ENCODE data around the gene RELCH. TPM values are rescaled to one million over a fixed set of nuclear protein-coding genes. Genes with fewer than 3 reads are reported as not detected.

RELCH gene
- polyA plus RNA-seq, 1 donor = 26.9 TPM

GRCh38 chr18:62312851-62313250, 125.8 kb downstream of the RELCH start:
- 100% methylated on average over 1 of the region's 1 CpG for WGBS (ENCODE audit: insufficient coverage, low lambda C conversion rate)
- no peak overlapping the region for H3K27ac ChIP-seq (ENCODE audit: low read length)
- peaks cover 8% of the 10 kb centered on the region for H3K36me3 ChIP-seq (ENCODE audit: control insufficient read depth, insufficient read depth, low read length)
- no peaks in the 10 kb centered on the region for H3K27me3 ChIP-seq (ENCODE audit: control insufficient read depth, insufficient read depth, low read length)
- DNase-seq = no peak
- H3K4me3 ChIP-seq (ENCODE audit: low read length) = no peak overlapping the region
- H3K4me1 ChIP-seq (ENCODE audit: control insufficient read depth, insufficient read depth, low read length) = no peaks in the 10 kb centered on the region
- no peaks in the 10 kb centered on the region for H3K9me3 ChIP-seq (ENCODE audit: control insufficient read depth, low read depth, low read length)

- DNase-seq = no peak
- H3K4me1 ChIP-seq (ENCODE audit: control insufficient read depth, insufficient read depth, low read length) = peaks cover 5% of the 10 kb centered on the region
- H3K27ac ChIP-seq (ENCODE audit: low read length) = no peak overlapping the region
- no peaks in the 10 kb centered on the region for H3K36me3 ChIP-seq (ENCODE audit: control insufficient read depth, insufficient read depth, low read length)
- H3K9me3 ChIP-seq (ENCODE audit: control insufficient read depth, low read depth, low read length) = no peaks in the 10 kb centered on the region
- H3K4me3 ChIP-seq (ENCODE audit: low read length) = no peak overlapping the region
- H3K27me3 ChIP-seq (ENCODE audit: control insufficient read depth, insufficient read depth, low read length) = peaks cover 3% of the 10 kb centered on the region
- 54% methylated on average over 2 of the region's 4 CpGs for WGBS (ENCODE audit: insufficient coverage, low lambda C conversion rate)
Measured at GRCh38 chr18:62318228-62319180, 131.4 kb downstream of the RELCH start.

GRCh38 chr18:62321201-62321600, 134.1 kb downstream of the RELCH start:
- peaks cover 13% of the 10 kb centered on the region for H3K4me1 ChIP-seq (ENCODE audit: control insufficient read depth, insufficient read depth, low read length)
- no peak for DNase-seq
- 74% methylated on average over 3 of the region's 3 CpGs for WGBS (ENCODE audit: insufficient coverage, low lambda C conversion rate)
- H3K27ac ChIP-seq (ENCODE audit: low read length) = no peak overlapping the region
- peaks cover 19% of the 10 kb centered on the region for H3K27me3 ChIP-seq (ENCODE audit: control insufficient read depth, insufficient read depth, low read length)
- peaks cover 3% of the 10 kb centered on the region for H3K9me3 ChIP-seq (ENCODE audit: control insufficient read depth, low read depth, low read length)
- no peak overlapping the region for H3K4me3 ChIP-seq (ENCODE audit: low read length)
- no peaks in the 10 kb centered on the region for H3K36me3 ChIP-seq (ENCODE audit: control insufficient read depth, insufficient read depth, low read length)

- Histone ChIP-seq H3K36me3 (ENCODE audit: control insufficient read depth, insufficient read depth, low read length) (no peaks in the 10 kb centered on the region), H3K9me3 (ENCODE audit: control insufficient read depth, low read depth, low read length) (peaks cover 3% of the 10 kb centered on the region), H3K4me3 (ENCODE audit: low read length) (no peak overlapping the region), H3K27ac (ENCODE audit: low read length) (peak overlapping the region; percentile 65), H3K27me3 (ENCODE audit: control insufficient read depth, insufficient read depth, low read length) (peaks cover 32% of the 10 kb centered on the region), H3K4me1 (ENCODE audit: control insufficient read depth, insufficient read depth, low read length) (peaks cover 26% of the 10 kb centered on the region)
- WGBS (ENCODE audit: insufficient coverage, low lambda C conversion rate) = no CpG with 5 or more reads among the region's 6 CpGs
- peak in 1 of 2 donors; percentile 35 for DNase-seq
Measured at GRCh38 chr18:62323483-62324180, 136.6 kb downstream of the RELCH start.

GRCh38 chr18:62324181-62324828, 137.2 kb downstream of the RELCH start:
- Histone ChIP-seq H3K27ac (ENCODE audit: low read length) (peak overlapping the region; percentile 65), H3K9me3 (ENCODE audit: control insufficient read depth, low read depth, low read length) (peaks cover 3% of the 10 kb centered on the region), H3K27me3 (ENCODE audit: control insufficient read depth, insufficient read depth, low read length) (peaks cover 32% of the 10 kb centered on the region), H3K36me3 (ENCODE audit: control insufficient read depth, insufficient read depth, low read length) (no peaks in the 10 kb centered on the region), H3K4me3 (ENCODE audit: low read length) (peak overlapping the region; percentile 33), H3K4me1 (ENCODE audit: control insufficient read depth, insufficient read depth, low read length) (peaks cover 31% of the 10 kb centered on the region)
- 0% methylated on average over 1 of the region's 12 CpGs for WGBS (ENCODE audit: insufficient coverage, low lambda C conversion rate)
- DNase-seq = peak in 1 of 2 donors; percentile 42

- Histone ChIP-seq H3K9me3 (ENCODE audit: control insufficient read depth, low read depth, low read length) (peaks cover 3% of the 10 kb centered on the region), H3K27me3 (ENCODE audit: control insufficient read depth, insufficient read depth, low read length) (peaks cover 32% of the 10 kb centered on the region), H3K36me3 (ENCODE audit: control insufficient read depth, insufficient read depth, low read length) (no peaks in the 10 kb centered on the region), H3K4me1 (ENCODE audit: control insufficient read depth, insufficient read depth, low read length) (peaks cover 39% of the 10 kb centered on the region), H3K27ac (ENCODE audit: low read length) (peak within 1 kb of the TSS; percentile 66), H3K4me3 (ENCODE audit: low read length) (peak within 1 kb of the TSS; percentile 88)
- peak in 1 of 2 donors; percentile 75 for DNase-seq
- WGBS (ENCODE audit: insufficient coverage, low lambda C conversion rate) = no CpG with 5 or more reads among the region's 99 CpGs
Measured at GRCh38 chr18:62324917-62325805, 138.1 kb downstream of the RELCH start, which contains the start of gene TNFRSF11A. TNFRSF11A (plus strand) TSS chr18:62325310; CDS start chr18:62325353, 43 bp downstream.

- Histone ChIP-seq H3K36me3 (ENCODE audit: control insufficient read depth, insufficient read depth, low read length) (no peaks in the 10 kb centered on the region), H3K9me3 (ENCODE audit: control insufficient read depth, low read depth, low read length) (peaks cover 3% of the 10 kb centered on the region), H3K4me1 (ENCODE audit: control insufficient read depth, insufficient read depth, low read length) (peaks cover 48% of the 10 kb centered on the region), H3K4me3 (ENCODE audit: low read length) (peak overlapping the region; percentile 88), H3K27me3 (ENCODE audit: control insufficient read depth, insufficient read depth, low read length) (peaks cover 32% of the 10 kb centered on the region), H3K27ac (ENCODE audit: low read length) (peak overlapping the region; percentile 66)
- WGBS (ENCODE audit: insufficient coverage, low lambda C conversion rate) = no CpG with 5 or more reads among the region's 45 CpGs
- peak in 1 of 2 donors; percentile 52 for DNase-seq
Measured at GRCh38 chr18:62325806-62326645, 139.0 kb downstream of the RELCH start.

- peak overlapping the region; percentile 73 for H3K27ac ChIP-seq (ENCODE audit: low read length)
- WGBS (ENCODE audit: insufficient coverage, low lambda C conversion rate) = 0% methylated on average over 1 of the region's 12 CpGs
Measured at GRCh38 chr18:62326646-62327348, 139.7 kb downstream of the RELCH start.

More at GRCh38 chr18:62326646-62327348, 139.7 kb downstream of the RELCH start:
- Histone ChIP-seq H3K9me3 (ENCODE audit: control insufficient read depth, low read depth, low read length) (peaks cover 3% of the 10 kb centered on the region), H3K4me1 (ENCODE audit: control insufficient read depth, insufficient read depth, low read length) (peaks cover 55% of the 10 kb centered on the region), H3K36me3 (ENCODE audit: control insufficient read depth, insufficient read depth, low read length) (no peaks in the 10 kb centered on the region), H3K27me3 (ENCODE audit: control insufficient read depth, insufficient read depth, low read length) (peaks cover 32% of the 10 kb centered on the region), H3K4me3 (ENCODE audit: low read length) (peak overlapping the region; percentile 88)
- no peak for DNase-seq
